Glutamatergic neuron (in vitro differentiated cells): Measurements from ENCODE around the gene TMEM213. TPM values are rescaled to one million over a fixed set of nuclear protein-coding genes. Genes with fewer than 3 reads are reported as not detected.

Source experiments
- DNase-seq: peaks from one replicate; pipeline ENCODE4 v3.0.0; 2022
- H3K27ac Mint-ChIP-seq: one replicate; pipeline ENCODE4 v1.8.0; 2020; ENCODE audit warnings: mild to moderate bottlenecking, mixed read lengths, inconsistent platforms; ENCODE audit not compliant: unreplicated experiment
- H3K27me3 Mint-ChIP-seq: one replicate; pipeline ENCODE4 v1.8.0; 2020; ENCODE audit warnings: mild to moderate bottlenecking, moderate library complexity, mixed read lengths, inconsistent platforms; ENCODE audit not compliant: unreplicated experiment
- H3K36me3 Mint-ChIP-seq: one replicate; pipeline ENCODE4 v1.8.0; 2020; ENCODE audit warnings: mild to moderate bottlenecking, mixed read lengths, inconsistent platforms; ENCODE audit not compliant: unreplicated experiment
- H3K4me1 Mint-ChIP-seq: one replicate; pipeline ENCODE4 v1.8.0; 2020; ENCODE audit warnings: mild to moderate bottlenecking, low read depth, mixed read lengths, inconsistent platforms; ENCODE audit not compliant: unreplicated experiment
- H3K4me3 Mint-ChIP-seq: one replicate; pipeline ENCODE4 v1.8.0; 2020; ENCODE audit warnings: mild to moderate bottlenecking, mixed read lengths, inconsistent platforms; ENCODE audit not compliant: unreplicated experiment
- H3K9me3 Mint-ChIP-seq: one replicate; pipeline ENCODE4 v1.8.0; 2020; ENCODE audit warnings: mild to moderate bottlenecking, moderate library complexity, mixed read lengths, inconsistent platforms; ENCODE audit not compliant: unreplicated experiment
- total RNA-seq: library from RNA; stranded (reverse); fragmentation: NEBNext Ultra II Directional; extraction: Animal tissue kit (Norgen Biotek cat#: 25700); gene quantifications from one replicate; pipeline ENCODE4 v1.2.1, GENCODE V29; 2021; ENCODE audit not compliant: unreplicated experiment
- TF ChIP-seq, protein P1 (sequence below): fragments of 200-600 bp; sonication (generic); IDR thresholded peaks from one replicate; pipeline ENCODE4 v1.5.0; 2021; ENCODE audit not compliant: partially characterized antibody, unreplicated experiment

TMEM213 gene
- total RNA-seq, 1 donor from 2014 or later: not detected

DNA sequence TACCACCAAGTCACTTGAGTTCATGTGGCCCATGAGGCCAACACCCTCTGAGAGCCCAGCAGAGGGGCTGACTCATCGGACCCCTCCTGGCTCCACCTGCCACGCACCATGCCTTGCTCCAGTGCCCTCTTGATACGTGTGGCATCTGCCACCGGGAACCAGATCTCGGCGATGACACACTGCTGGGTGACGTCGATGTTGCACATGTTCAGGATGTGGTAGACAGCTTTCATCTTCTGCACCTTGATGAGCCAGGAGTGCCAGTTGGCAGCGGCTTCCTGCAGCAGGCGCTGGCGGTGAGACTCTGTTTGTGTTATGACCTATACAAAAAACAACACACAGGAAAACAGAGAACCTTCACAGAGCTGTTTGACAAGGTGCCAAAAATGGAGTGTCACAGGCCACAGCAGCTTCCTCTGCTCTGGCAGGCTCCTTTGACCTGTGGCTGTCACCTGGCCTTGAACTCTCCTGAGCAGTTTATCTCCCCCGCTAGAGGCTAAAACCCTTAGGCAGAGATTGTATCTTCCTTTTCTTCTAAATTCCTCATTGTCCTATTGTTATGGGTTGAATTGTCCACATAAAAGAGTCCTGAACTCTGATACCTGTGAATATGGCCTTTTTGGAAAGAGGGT is 45.2 kb upstream of the TMEM213 start:
- Mint-ChIP-seq H3K27ac (no peak overlapping the region), H3K27me3 (peaks cover 5% of the 10 kb centered on the region), H3K36me3 (no peaks in the 10 kb centered on the region), H3K4me1 (peaks cover 14% of the 10 kb centered on the region), H3K4me3 (no peak overlapping the region), H3K9me3 (peaks cover 2% of the 10 kb centered on the region)
- TF ChIP-seq, protein P1, sequence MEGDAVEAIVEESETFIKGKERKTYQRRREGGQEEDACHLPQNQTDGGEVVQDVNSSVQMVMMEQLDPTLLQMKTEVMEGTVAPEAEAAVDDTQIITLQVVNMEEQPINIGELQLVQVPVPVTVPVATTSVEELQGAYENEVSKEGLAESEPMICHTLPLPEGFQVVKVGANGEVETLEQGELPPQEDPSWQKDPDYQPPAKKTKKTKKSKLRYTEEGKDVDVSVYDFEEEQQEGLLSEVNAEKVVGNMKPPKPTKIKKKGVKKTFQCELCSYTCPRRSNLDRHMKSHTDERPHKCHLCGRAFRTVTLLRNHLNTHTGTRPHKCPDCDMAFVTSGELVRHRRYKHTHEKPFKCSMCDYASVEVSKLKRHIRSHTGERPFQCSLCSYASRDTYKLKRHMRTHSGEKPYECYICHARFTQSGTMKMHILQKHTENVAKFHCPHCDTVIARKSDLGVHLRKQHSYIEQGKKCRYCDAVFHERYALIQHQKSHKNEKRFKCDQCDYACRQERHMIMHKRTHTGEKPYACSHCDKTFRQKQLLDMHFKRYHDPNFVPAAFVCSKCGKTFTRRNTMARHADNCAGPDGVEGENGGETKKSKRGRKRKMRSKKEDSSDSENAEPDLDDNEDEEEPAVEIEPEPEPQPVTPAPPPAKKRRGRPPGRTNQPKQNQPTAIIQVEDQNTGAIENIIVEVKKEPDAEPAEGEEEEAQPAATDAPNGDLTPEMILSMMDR: no peak
- DNase-seq: peak; percentile 19

DNA sequence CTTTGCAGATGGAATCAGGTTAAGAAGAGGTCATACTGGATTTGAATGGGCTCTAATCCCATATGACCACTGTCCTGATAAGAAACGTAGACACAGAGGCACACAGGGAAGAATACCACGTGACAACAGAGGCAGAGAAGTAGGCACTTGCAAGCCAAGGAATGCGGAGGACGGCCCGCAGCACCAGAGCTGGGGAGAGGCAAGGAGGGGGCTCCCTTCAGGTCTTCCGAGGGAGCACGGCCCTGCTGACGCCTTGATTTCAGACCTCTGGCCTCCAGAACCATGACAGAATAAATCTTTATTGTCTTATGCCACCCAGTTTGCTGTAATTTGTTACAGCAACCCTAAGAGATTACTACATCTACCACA is 44.7 kb upstream of the TMEM213 start:
- DNase-seq: no peak
- no peak overlapping the region for H3K4me3 Mint-ChIP-seq
- H3K27me3 Mint-ChIP-seq: peaks cover 5% of the 10 kb centered on the region
- TF ChIP-seq, protein P1: no peak
- peaks cover 14% of the 10 kb centered on the region for H3K4me1 Mint-ChIP-seq
- H3K36me3 Mint-ChIP-seq: no peaks in the 10 kb centered on the region
- H3K9me3 Mint-ChIP-seq: peaks cover 2% of the 10 kb centered on the region
- H3K27ac Mint-ChIP-seq: no peak overlapping the region

DNA sequence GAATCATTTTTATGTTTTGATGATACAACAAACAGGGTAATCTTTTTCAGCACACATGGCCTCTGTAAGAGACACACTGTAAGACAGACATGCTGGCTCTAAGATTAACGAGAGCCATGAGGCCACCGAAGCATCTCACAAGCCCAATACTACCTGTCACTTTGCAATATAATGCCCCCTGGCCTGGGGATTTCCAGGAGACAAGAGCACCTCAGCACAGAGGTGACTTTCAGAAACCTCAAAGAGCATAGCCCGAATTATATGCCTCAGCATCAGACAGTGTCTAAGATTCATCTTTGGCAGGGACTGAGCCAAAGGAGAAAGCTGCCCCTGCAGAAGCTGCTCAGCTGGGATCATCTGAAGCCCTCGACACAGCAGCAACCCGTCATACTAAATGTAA is 44.2 kb upstream of the TMEM213 start:
- DNase-seq: no peak
- Mint-ChIP-seq H3K9me3 (peaks cover 2% of the 10 kb centered on the region), H3K4me1 (peaks cover 14% of the 10 kb centered on the region), H3K4me3 (no peak overlapping the region), H3K27me3 (peaks cover 5% of the 10 kb centered on the region), H3K27ac (no peak overlapping the region), H3K36me3 (no peaks in the 10 kb centered on the region)
- TF ChIP-seq, protein P1: no peak

DNA sequence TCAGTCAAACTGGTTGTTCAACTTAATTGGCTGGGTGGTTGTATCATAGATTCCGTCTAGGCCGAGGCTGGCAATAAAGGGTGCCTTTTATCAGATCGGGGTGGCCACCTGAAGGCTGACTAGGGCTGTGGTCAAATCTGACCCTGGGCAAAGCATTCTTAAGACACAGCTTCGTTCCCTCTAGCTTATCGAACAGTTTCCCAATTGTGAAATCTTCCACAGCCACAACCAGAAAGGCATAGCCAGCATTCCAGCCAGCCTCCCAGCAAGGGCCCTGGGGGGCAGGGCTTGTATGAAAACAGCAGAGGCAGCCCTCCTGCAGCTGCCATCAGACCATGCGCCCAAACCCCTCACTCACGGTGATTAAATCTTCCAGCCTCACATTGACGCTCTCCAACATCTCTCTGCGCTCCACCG is 42.5 kb upstream of the TMEM213 start:
- peak; percentile 20 for DNase-seq
- no peaks in the 10 kb centered on the region for H3K36me3 Mint-ChIP-seq
- peaks cover 2% of the 10 kb centered on the region for H3K9me3 Mint-ChIP-seq
- no peak overlapping the region for H3K27ac Mint-ChIP-seq
- peaks cover 2% of the 10 kb centered on the region for H3K27me3 Mint-ChIP-seq
- peaks cover 14% of the 10 kb centered on the region for H3K4me1 Mint-ChIP-seq
- TF ChIP-seq, protein P1: no peak
- H3K4me3 Mint-ChIP-seq: no peak overlapping the region

DNA sequence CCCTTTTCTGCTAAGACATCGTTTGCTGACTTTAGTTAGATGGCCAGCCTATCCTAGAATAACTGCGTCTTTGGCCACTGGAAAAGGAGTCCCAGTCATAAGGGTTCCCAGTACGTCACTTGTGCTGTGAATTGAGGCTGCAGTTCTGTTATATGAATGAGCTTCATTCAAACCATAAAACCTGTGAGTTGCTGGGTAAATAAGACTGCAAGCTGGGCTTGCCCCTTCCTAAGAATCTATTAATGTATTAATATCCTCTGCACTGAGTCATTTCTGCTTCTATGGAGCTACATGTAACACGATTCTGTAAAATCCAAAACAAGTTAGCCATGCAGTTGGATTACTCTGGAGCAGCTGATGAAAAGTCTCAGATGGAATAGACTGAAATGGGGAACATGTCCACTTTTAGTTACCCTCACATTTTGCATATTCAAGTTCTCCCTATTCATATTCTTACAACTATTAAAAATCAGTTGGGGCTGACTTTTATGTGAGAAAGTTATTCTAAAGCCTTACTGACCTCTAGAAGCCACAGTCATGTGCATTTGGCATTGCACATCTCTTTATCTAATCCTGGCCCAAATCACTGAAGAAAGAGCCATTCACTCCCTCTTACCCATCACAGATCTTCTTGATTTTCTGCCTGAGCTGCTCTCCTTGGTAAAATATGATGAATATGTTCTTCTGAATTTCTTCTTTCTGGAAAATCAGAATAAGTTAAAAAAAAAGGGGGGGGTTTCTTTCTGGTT is 41.8 kb upstream of the TMEM213 start:
- Mint-ChIP-seq H3K36me3 (no peaks in the 10 kb centered on the region), H3K9me3 (peaks cover 2% of the 10 kb centered on the region), H3K27ac (no peak overlapping the region), H3K27me3 (peaks cover 2% of the 10 kb centered on the region), H3K4me1 (peaks cover 8% of the 10 kb centered on the region), H3K4me3 (no peak overlapping the region)
- DNase-seq: no peak
- TF ChIP-seq, protein P1: no peak
